GM19043 (cell line): ENCODE data around the gene GANAB.
"Not testable (repeated sequence)": the region's sequence is repeated elsewhere in the genome, so short reads cannot be mapped to it uniquely, and the experiment has no call there.

Experiments
- ATAC-seq: cut with Tn5 transposase; IDR thresholded peaks from one replicate; pipeline ENCODE4 v1.9.1; 2021; ENCODE audit warnings: low read depth; ENCODE audit not compliant: unreplicated experiment

Gene GANAB

DNA sequence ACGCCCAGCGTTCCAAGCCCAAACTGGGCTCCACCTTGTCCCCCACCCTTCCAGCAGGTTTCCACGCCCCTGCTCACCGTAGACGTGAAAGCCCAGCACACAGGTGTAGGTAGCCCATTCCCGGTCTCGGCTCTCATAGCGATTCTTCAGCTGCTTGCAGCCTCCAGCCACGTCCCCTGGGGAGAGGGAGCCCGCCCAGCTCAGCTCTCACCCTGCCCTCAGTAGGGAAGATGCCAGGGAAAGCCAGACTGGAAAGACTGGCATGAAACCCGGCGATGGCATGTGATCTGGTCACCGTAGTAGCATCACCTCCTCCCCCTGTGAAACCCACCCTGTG is 43.4 kb downstream of the GANAB start:
- no peak for ATAC-seq

DNA sequence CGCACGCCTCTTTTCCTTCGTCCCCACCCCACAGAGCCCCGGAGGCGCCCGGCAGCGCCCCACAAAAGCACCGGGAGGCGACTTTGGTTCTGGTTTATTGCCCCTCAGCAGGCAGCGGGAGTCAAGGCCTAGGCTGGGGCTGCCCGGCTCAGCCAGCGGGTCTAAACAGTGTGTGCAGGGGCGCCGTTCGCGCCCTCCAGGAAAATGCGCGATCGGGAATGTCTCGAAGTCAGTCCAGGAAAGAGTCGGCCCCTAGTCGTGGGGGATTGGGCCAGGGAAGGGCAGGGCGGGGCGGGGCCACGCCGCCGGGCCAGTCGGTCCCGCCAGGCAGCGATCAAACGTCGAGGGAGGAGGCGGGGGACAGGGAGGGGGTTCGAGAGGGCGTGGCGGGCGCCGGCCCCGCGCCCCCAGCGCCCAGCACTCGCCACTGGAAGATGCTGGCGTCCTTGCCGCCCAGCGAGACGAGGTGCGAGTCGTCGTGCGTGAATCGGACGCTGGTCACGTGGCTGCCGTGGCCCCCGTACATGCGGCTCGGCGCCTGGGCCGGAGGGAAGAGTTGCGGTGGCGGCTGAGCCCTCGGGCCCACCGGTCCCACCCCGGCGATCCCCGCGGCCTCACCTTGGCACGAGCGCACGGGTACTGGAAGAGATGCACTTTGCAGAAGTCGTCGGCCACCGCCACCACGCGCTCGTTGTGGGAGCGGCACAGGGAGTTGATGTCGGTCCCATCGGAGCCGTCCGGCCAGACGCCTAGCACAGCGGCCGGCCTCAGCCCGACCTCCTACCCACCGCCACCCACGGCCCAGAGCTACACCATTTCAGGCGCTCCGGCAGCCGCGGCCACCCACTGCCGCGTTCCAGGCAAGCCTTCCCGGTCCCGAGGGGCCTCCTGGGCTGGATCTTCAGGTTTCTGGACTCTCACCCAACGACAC is 44.0 kb downstream of the GANAB start:
- no peak for ATAC-seq

GRCh38 chr11:62601372-62602140 is 44.9 kb downstream of the GANAB start, which contains the start of gene MTA2:
Gene MTA2 (minus strand): TSS chr11:62601865. CDS start chr11:62601450, 415 bp downstream.
- peak; percentile 64 for ATAC-seq

DNA sequence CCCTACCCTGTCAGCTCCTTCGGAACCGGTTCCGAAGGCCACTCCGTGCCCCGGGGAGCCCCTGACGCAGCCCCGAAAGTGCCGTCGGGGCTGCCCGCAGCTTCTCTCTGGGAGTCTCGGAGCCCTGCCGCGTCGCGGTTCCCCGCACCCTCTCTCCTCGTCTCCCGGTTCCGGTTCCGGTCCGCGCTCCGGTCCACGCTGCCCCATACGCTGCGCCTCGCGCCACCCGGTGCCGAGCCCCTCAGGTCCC is 45.4 kb downstream of the GANAB start:
- ATAC-seq = no peak

GRCh38 chr11:62600367-62601121 is 45.9 kb downstream of the GANAB start:
- ATAC-seq = no peak

DNA sequence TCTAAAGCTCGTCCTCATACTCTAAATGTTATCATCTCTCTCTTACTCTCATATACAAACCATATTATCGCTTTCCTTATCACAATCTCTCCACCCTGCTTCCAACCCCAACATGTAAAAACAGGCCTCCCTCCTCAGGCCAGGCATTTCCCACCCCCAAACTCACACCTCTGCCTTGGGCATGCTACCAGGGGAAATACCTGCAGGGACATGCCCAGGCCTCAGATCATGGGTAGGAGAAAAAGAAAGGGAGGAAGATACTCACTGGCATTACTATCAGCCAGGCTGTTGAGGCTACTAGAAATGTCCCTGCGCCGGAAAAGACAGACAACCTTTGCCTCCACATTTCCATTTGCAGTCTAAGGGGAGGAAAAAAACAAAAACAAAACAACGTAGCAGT is 46.5 kb downstream of the GANAB start:
- no peak for ATAC-seq

- ATAC-seq = peak; percentile 40
Measured at GRCh38 chr11:62599069-62599696, 47.2 kb downstream of the GANAB start.

DNA sequence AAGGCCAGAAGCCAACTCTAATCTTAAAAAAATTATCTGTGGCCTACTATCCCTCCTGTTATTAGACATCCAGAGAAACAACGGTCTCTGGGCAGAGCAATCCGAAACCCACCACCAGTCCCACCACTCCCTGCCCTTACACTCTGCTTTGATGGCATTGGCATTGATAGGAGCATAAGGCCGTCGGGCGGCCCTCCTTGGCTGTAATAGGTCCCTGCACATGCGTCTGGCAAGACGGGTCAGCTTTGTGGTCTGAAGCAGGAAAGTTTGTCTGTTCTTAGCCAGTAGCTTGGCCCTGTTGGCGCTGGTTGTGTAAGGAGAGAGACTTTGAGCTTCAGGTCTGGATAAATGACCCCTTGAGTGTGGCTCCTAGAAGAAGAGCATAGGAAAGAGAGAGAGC is 51.3 kb downstream of the GANAB start:
- ATAC-seq = no peak

DNA sequence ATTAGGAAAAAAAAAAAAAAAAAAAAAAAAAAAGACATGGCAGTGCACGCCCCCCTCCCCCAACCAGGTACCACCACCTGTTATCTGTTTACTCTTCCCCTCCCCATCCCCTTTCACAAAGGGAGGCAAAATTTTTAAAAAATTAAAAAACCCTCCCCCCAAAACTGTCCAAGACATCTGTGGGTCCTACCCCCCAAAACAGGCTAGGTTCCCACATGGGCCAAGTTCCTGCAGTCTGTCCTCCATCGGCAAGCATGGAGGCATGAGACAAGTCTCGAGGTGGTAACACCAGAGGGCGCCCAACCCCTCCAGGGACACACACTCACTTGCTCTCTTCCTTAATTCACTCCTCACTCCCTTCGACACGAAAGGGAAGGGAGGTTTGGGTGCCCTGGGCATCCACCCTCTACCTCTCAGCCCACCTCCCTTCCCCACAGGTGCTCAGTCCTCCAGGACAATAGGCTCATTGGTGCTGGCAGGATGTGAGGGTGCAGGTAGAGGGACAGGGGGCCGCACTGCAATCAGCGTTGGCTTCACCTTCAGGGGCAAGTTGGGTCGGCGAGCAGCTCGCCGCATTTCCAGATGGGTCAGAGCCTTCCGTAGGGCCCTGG is 52.9 kb downstream of the GANAB start:
- ATAC-seq = no peak

DNA sequence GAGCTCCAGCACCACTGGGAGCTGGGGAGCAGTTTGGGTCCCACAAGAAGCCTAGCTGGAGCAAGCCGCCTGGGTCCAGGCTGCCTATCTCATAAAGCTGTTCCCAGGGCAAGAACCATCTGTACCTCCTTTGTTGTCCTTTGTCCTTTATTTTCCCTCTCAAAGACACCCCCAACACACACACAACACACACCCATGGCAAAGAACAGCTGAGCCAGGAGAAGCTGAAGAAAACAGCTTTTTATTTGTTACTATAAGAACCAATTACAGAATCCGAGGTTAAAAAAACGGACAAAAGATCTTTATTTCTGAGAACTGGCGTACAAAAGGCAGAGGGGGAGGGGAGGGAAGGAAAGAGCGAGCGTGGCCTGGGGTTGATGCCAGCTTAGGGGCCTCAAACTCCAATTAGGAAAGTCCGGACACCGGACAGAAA is 53.4 kb downstream of the GANAB start:
- no peak for ATAC-seq

- ATAC-seq = no peak
Measured at GRCh38 chr11:62592146-62592815, 54.1 kb downstream of the GANAB start.

GRCh38 chr11:62591448-62592145 is 54.8 kb downstream of the GANAB start, which contains the start of gene TUT1:
Gene TUT1 (minus strand): TSS chr11:62591523. CDS start chr11:62591485, 38 bp downstream.
- peak; percentile 87 for ATAC-seq

DNA sequence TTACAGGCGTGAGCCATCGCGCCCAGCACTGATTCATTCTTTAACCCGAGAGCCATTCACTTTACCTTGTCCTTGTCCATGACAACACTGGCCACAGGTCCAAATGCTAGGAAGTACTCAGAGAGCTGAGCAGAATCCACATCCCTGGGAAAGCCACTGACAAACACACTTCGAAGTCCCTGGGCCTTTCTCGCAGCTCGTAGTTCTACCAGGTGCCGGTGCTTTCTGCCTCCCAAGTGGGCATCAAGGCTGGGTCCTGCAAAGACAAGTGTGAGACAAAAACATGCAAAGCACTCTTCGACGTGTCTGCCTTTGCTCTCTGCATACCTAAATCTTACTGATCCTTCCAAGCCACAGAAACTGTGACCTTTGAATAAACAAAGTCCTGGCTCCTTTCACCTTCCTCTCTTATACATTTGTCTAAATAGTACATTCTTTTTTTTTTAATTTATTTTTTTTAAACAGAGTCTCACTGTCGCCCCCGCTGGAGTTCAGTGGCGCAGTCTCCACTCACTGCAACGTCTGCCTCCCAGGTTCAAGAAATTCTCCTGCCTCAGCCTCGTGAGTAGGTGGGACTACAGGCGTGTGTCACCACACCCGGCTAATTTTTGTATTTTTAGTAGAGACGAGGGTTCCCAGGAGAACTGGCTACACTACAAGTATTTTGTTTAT is 57.3 kb downstream of the GANAB start:
- ATAC-seq = no peak

GRCh38 chr11:62585356-62585755 is 61.1 kb downstream of the GANAB start:
- not testable (repeated sequence) for ATAC-seq

- not testable (repeated sequence) for ATAC-seq
Measured at GRCh38 chr11:62581735-62582134, 64.7 kb downstream of the GANAB start.

DNA sequence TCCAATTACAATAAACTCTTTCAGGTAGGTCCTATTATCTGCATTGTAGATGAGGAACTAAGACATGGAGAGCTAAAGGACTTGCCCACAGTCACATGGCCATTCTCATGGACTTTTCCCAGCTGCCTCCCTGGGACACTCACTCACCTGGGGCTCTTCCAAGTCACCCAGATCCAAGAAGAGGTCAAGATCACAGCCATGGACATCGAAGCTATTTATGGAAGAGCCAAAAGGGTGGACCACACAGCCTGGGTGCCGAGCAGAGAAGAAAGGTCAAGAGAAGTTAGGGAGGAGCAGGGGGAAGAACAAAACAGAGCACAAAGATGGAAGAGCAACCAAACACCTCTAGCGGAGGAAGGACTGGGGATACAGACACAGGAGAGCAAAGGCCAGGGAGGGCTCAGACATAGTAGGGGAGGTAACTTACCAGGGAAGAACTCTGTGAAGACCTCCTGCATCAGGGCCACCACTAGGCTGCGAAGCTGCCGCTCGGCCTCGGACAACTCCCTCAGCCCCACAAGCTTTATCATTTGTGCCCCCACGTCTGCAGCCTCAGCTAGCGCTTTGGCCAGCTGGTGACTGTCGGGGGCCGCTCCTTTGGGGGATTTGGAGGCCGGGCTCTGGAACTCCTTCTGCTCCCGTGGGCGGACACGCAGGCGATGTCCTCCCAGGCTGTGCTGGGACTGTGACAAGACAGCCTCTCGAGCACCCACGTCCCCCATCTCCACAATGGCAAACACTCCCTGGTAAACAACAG is 65.3 kb downstream of the GANAB start:
- ATAC-seq = no peak

DNA sequence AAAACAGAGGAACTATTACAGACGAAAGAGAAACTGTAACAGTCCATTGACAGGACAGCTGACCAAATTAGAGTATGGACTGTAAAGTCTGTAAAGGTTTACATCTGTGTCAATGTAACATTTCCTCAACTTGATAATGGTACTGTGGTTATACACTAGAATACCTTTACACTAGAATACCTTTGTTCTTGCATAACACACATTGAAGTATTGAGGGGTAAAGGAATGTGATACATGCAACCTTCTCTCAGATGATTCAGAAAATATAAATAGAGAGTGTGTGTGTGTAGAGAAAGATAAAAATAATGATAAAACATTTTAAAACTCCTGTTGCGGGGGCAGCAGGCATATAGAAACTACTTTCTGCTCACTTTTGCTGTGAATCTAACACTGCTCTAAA is 67.2 kb downstream of the GANAB start:
- ATAC-seq = no peak

DNA sequence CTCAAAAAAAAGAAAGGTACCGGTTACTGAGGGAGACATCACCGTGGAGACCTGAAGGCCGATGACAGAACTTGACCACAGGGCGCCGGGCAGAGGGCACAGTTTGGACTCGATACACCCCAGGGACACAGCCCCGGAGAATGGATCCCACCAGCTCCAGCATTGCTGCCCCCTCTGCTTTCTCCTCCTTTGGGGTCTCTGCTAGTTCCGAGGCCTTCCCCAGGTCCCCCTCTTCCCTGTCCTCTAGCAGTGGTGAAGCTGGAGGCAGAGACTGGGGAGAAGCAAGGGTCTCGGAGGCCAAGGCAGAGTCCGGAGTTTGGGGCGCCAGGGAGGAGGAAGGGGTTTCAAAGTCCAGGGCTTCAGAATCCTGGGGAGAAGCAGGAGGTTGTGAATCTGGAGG is 67.9 kb downstream of the GANAB start:
- ATAC-seq = no peak
